ENCODE results near the gene RCBTB1.
"Not testable (repeated sequence)": the region's sequence is repeated elsewhere in the genome, so short reads cannot be mapped to it uniquely, and the experiment has no call there.

The RCBTB1 gene

GRCh38 chr13:49585220-49586157, at the start of gene RCBTB1:
Gene RCBTB1 (minus strand): TSS chr13:49585558. CDS start chr13:49567279, 18,279 bp downstream.
- DNase-seq (ENCODE audit: low read depth in 2 of 2): peak in 1 of 2 donors; percentile 47

GRCh38 chr13:49633710-49634109, 48.4 kb upstream of the RCBTB1 start:
- DNase-seq (ENCODE audit: low read depth in 2 of 2): no peak

GRCh38 chr13:49632156-49632555, 46.8 kb upstream of the RCBTB1 start:
- DNase-seq (ENCODE audit: low read depth in 2 of 2): no peak

- DNase-seq (ENCODE audit: low read depth in 2 of 2): no peak
Observed at GRCh38 chr13:49630580-49630979, 45.2 kb upstream of the RCBTB1 start.

- DNase-seq (ENCODE audit: low read depth in 2 of 2): no peak
Observed at GRCh38 chr13:49629947-49630346, 44.6 kb upstream of the RCBTB1 start.

- DNase-seq (ENCODE audit: low read depth in 2 of 2): no peak
Observed at GRCh38 chr13:49629196-49629938, 44.0 kb upstream of the RCBTB1 start.

- DNase-seq (ENCODE audit: low read depth in 2 of 2): peak; percentile 16 to 19
Observed at GRCh38 chr13:49627831-49628652, 42.7 kb upstream of the RCBTB1 start, which contains the start of gene ARL11. Gene ARL11 (plus strand): TSS chr13:49628507. CDS start chr13:49630448, 1,941 bp downstream.

GRCh38 chr13:49625392-49626079, 40.2 kb upstream of the RCBTB1 start:
- no peak for DNase-seq (ENCODE audit: low read depth in 2 of 2)

- no peak for DNase-seq (ENCODE audit: low read depth in 2 of 2)
Observed at GRCh38 chr13:49624229-49624628, 38.9 kb upstream of the RCBTB1 start.

- no peak for DNase-seq (ENCODE audit: low read depth in 2 of 2)
Observed at GRCh38 chr13:49622174-49622946, 37.0 kb upstream of the RCBTB1 start.

- DNase-seq (ENCODE audit: low read depth in 2 of 2): no peak
Observed at GRCh38 chr13:49620170-49620621, 34.8 kb upstream of the RCBTB1 start.

- no peak for DNase-seq (ENCODE audit: low read depth in 2 of 2)
Observed at GRCh38 chr13:49616676-49617065, 31.3 kb upstream of the RCBTB1 start.

- no peak for DNase-seq (ENCODE audit: low read depth in 2 of 2)
Observed at GRCh38 chr13:49615836-49616675, 30.7 kb upstream of the RCBTB1 start.

- not testable (repeated sequence) for DNase-seq (ENCODE audit: low read depth in 2 of 2)
Observed at GRCh38 chr13:49612042-49612441, 26.7 kb upstream of the RCBTB1 start.

- DNase-seq (ENCODE audit: low read depth in 2 of 2): no peak
Observed at GRCh38 chr13:49610176-49610575, 24.8 kb upstream of the RCBTB1 start.

- no peak for DNase-seq (ENCODE audit: low read depth in 2 of 2)
Observed at GRCh38 chr13:49608651-49609331, 23.4 kb upstream of the RCBTB1 start.

- no peak for DNase-seq (ENCODE audit: low read depth in 2 of 2)
Observed at GRCh38 chr13:49607761-49608160, 22.4 kb upstream of the RCBTB1 start.

GRCh38 chr13:49606747-49607648, 21.6 kb upstream of the RCBTB1 start:
- peak; percentile 61 to 67 for DNase-seq (ENCODE audit: low read depth in 2 of 2)

All from activated CD8-positive, alpha-beta memory T cell treated with anti-CD3 and anti-CD28 coated beads for 4 hours (primary cell).